ENCODE data around the gene TMEM270.

Gene TMEM270

DNA sequence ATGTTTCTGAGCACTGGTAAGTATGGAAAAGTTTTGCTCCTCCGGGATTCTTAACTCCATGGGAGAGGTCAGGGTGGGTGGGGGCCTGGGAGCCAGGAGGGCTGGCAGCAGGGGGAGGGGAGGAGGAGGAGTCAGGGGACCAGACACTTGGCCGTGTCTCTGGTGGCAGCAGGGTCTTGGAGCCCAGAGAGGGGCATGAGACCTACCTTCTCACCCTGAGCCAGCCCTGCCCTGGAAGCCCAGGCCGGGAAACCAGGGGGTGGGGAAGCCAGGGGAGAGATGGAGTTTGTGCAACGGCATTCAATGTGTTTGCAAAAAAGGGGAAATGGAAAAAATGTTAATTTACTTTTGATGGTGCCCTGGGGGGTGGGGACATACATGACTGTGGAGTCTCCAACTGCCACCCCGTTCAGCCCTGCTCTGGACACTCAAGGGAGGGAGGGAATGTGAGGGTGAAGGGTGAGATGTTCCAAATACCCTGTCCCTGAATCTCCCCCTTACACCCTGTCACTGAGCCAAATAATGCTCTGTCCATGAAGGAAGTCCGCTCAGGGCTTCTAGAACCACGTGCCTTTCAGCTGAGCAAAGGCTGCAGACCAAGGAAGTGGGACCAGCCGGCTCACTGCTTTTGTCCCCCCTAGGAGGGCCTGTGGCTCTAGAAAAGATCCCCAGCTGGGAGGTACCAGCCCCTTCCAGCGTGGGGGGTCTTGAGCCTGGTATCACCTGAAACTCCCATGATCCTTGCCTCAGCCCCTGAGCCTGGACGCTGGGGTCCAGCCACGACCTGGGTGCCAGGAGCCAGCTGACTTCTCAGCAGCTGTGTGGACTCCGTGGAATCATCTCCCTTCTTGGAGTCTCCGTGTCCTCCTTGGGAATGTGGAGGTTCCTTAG, 48.3 kb downstream of the TMEM270 start:
- no peak for DNase-seq

- no peak for DNase-seq
Measured at GRCh38 chr7:73909996-73910395, 49.0 kb downstream of the TMEM270 start.

DNA sequence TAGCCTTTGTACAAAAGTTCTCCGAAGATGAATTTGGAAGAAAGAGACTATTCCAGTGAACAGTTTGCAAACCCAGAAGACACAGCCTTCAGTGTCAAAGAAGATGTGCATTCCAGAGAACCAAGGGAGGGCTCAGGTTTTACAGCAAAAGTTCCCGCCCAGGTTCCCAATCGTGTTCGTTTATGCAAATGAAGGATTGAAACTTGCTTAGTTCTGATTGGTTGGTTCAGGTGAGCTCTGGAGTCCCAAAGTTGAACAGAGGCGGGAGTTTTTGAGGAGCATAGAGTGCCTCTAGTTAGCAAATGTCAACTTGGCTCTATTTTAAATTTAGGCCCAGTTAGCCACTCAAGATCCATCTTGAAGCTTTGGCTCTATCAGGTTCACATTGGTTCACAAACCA, 51.3 kb downstream of the TMEM270 start:
- no peak for DNase-seq

Measured in central memory CD4-positive, alpha-beta T cell (primary cell).